Prostate gland (tissue), 2 donors: ENCODE results near the gene SCARF1. TPM values are rescaled to one million over a fixed set of nuclear protein-coding genes. Genes with fewer than 3 reads are reported as not detected.

Experiments
- DNase-seq: peaks from one replicate; pipeline ENCODE4 v3.0.0-alpha.2; 2019; ENCODE audit warnings: low spot score
- H3K27ac ChIP-seq, 2 donors: fragments of 200-600 bp; sonication (generic); 2 replicates each; pipeline ENCODE4 v1.5.1; 2017 to 2019
- H3K27me3 ChIP-seq: fragments of 200-600 bp; sonication (generic); replicated peaks from 2 replicates; pipeline ENCODE4 v1.5.1; 2019; ENCODE audit not compliant: insufficient read depth
- H3K36me3 ChIP-seq, 2 donors: fragments of 200-600 bp; sonication (generic); 1 replicate in 1 of 2; 2 replicates in 1 of 2; pipeline versions ENCODE4 v1.5.1 to v1.8.1; 2017 to 2019
- H3K4me1 ChIP-seq: fragments of 200-600 bp; sonication (generic); replicated peaks from 2 replicates; pipeline ENCODE4 v1.5.1; 2019
- H3K4me3 ChIP-seq, 2 donors: fragments of 200-600 bp; sonication (generic); 2 replicates each; pipeline ENCODE4 v1.5.1; 2017 to 2019
- H3K9me3 ChIP-seq: fragments of 200-600 bp; sonication (generic); 2 replicates; pipeline ENCODE4 v1.5.1; 2017
- POLR2A ChIP-seq: fragments of 450-650 bp; IDR thresholded peaks from one replicate; pipeline ENCODE4 v1.6.1; 2016; ENCODE audit warnings: antibody characterized with exemption, mild to moderate bottlenecking
- POLR2AphosphoS5 ChIP-seq: sonication (generic); formaldehyde crosslinking; IDR thresholded peaks from one replicate; pipeline ENCODE4 v1.6.1; 2017; ENCODE audit warnings: antibody characterized with exemption
- WGBS: methylation state at CpG from one replicate; pipeline ENCODE4 v1.1.5; 2018; 5-methylcytosine and 5-hydroxymethylcytosine counted together
- intact Hi-C: fragments of 100-400 bp; cut with DNase I; formaldehyde crosslinking; loops from one replicate; pipeline ENCODE4 v1.14.2; 2022
- total RNA-seq, 2 donors: library from RNA; depleted of rRNA; stranded (reverse); fragments of >200 nt; gene quantifications; one replicate each; pipeline ENCODE4 v1.1.0, GENCODE V29; 2016
- TF ChIP-seq, protein P1 (sequence below), 4 experiments: fragments of 200-600 bp in 2 of 4; fragments of 450-650 bp in 2 of 4; sonication (generic) in 2 of 4; IDR thresholded peaks; 1 replicate in 3 of 4; 2 replicates in 1 of 4; pipeline ENCODE4 v1.5.1; 2016 to 2019; ENCODE audit warnings: antibody characterized with exemption in 4 of 4, mild to moderate bottlenecking in 2 of 4, moderate library complexity in 2 of 4

SCARF1 gene
- total RNA-seq, 2 donors from 2014 or later: 11.0 to 14.5 TPM

DNA sequence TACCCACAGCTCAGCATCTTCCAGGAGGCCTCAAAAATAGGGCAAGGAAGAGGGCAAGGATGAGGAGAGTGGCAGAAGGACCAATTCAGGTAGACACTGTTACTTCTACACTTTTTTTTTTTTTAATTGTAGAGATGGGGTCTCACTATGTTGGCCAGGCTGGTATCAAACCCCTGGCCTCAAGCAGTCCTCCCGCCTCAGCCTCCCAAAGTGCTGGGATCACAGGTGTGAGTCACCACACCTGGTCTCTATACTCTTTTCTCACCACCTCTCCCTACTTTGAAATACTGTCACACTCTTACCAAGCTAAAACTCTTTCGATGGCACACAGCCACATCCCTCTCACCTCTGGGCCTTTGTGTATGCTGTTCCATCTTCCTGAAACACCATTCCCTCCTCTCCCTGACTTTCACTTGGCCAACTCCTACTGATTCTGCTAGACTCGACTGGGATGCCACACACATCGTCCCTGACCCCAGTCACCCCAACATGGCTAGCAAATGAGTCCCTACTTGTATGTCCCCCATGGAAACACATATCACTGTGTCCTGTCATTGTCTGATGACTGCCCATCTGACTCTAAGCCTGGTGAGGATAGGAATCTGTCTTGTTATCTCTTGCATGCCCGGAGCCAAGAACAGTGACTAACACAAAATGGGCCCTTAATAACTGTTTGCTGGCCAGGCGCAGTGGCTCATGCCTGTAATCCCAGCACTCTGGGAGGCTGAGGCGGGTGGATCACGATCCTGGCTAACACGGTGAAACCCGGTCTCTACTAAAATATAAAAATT is 9.7 kb downstream of the SCARF1 start:
- no peak overlapping the region for H3K27ac ChIP-seq
- intact Hi-C loops: no loop called here
- 96% methylated on average over 10 of the region's 10 CpGs for WGBS

DNA sequence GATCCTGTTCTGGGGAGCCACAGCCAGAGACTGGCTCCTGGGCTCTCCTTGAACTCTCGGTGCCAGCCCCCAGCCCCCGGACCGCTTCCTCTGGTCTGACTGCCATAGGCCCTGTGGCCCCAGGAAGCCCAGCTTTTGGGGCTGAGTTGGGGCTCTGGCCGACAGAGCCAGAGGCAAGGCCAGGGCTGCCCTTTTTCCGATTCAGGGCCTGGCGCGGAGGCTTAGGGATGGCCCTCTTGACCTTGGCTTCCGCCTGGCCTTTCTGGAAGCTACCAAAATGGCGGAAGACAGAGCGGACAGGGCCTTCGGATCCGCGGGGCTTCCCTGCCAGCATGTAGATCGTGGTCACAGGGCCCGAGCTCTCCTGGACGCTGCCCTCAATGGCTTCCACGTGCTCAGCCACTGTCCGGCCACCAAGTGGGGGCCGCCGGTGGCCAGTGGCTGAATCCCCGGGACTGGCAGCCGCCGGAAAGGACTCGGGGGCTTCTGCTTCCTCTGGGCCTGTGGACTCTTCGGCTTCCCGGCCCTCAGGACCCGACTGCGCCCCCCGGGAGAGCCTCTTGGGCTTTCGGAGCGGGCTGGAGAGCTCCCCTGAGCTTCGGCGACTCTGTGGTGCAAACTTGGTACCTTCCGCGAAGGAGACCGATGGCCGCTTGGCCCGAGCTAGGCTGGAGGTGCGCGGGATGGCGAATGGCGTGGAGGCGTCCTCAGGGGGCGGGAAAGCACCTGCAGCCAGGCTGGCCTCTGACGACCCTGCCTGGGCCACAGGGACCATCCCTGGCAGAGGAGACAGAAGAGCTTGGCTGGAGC is 10.5 kb downstream of the SCARF1 start:
- Histone ChIP-seq H3K27ac (no peak overlapping the region), H3K9me3 (no peaks in the 10 kb centered on the region), H3K4me1 (peaks cover under 1% of the 10 kb centered on the region), H3K27me3 (no peaks in the 10 kb centered on the region), H3K36me3 (no peaks in the 10 kb centered on the region), H3K4me3 (no peak overlapping the region)
- TF ChIP-seq POLR2AphosphoS5 (no peak), POLR2A (no peak)
- TF ChIP-seq, protein P1, sequence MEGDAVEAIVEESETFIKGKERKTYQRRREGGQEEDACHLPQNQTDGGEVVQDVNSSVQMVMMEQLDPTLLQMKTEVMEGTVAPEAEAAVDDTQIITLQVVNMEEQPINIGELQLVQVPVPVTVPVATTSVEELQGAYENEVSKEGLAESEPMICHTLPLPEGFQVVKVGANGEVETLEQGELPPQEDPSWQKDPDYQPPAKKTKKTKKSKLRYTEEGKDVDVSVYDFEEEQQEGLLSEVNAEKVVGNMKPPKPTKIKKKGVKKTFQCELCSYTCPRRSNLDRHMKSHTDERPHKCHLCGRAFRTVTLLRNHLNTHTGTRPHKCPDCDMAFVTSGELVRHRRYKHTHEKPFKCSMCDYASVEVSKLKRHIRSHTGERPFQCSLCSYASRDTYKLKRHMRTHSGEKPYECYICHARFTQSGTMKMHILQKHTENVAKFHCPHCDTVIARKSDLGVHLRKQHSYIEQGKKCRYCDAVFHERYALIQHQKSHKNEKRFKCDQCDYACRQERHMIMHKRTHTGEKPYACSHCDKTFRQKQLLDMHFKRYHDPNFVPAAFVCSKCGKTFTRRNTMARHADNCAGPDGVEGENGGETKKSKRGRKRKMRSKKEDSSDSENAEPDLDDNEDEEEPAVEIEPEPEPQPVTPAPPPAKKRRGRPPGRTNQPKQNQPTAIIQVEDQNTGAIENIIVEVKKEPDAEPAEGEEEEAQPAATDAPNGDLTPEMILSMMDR (IDR thresholded peaks at IDR 0.05): no peak
- intact Hi-C loops: no loop called here
- no peak for DNase-seq
- WGBS: 98% methylated on average over 30 of the region's 45 CpGs

More for the DNA sequence above, 9.7 kb downstream of the SCARF1 start:
- H3K4me1 ChIP-seq: no peaks in the 10 kb centered on the region
- no peak for DNase-seq
- no peaks in the 10 kb centered on the region for H3K9me3 ChIP-seq
- TF ChIP-seq POLR2A: no peak
- TF ChIP-seq, protein P1 (IDR thresholded peaks at IDR 0.05): no peak
- no peak for TF ChIP-seq POLR2AphosphoS5
- H3K27me3 ChIP-seq: no peaks in the 10 kb centered on the region
- H3K4me3 ChIP-seq: no peak overlapping the region
- no peaks in the 10 kb centered on the region for H3K36me3 ChIP-seq

DNA sequence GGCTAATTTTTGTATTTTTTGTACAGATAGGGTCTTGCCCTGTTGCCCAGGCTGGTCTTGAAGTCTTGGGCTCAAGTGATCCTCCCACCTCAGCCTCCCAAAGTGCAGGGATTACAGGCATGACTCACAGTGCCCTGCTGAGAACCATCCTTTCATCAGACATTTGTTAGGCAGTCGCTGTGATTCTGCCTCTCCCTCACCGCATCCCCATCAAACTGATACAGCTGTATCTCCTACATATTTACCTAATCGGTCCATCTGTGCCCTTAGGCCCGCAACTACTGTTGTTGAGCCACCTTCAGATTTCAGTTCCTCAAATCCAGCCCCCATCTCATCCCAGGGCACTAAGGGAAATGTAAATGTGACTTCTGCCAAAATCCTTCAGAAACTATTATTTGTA is 14.9 kb downstream of the SCARF1 start:
- Histone ChIP-seq H3K36me3 (no peaks in the 10 kb centered on the region), H3K27me3 (no peaks in the 10 kb centered on the region), H3K4me1 (peaks cover 8% of the 10 kb centered on the region), H3K9me3 (no peaks in the 10 kb centered on the region), H3K4me3 (no peak overlapping the region), H3K27ac (no peak overlapping the region)
- 85% methylated on average over 4 of the region's 4 CpGs for WGBS
- intact Hi-C loops: no loop called here
- no peak for DNase-seq
- TF ChIP-seq, protein P1 (IDR thresholded peaks at IDR 0.05): no peak
- TF ChIP-seq POLR2AphosphoS5 (no peak), POLR2A (no peak)

DNA sequence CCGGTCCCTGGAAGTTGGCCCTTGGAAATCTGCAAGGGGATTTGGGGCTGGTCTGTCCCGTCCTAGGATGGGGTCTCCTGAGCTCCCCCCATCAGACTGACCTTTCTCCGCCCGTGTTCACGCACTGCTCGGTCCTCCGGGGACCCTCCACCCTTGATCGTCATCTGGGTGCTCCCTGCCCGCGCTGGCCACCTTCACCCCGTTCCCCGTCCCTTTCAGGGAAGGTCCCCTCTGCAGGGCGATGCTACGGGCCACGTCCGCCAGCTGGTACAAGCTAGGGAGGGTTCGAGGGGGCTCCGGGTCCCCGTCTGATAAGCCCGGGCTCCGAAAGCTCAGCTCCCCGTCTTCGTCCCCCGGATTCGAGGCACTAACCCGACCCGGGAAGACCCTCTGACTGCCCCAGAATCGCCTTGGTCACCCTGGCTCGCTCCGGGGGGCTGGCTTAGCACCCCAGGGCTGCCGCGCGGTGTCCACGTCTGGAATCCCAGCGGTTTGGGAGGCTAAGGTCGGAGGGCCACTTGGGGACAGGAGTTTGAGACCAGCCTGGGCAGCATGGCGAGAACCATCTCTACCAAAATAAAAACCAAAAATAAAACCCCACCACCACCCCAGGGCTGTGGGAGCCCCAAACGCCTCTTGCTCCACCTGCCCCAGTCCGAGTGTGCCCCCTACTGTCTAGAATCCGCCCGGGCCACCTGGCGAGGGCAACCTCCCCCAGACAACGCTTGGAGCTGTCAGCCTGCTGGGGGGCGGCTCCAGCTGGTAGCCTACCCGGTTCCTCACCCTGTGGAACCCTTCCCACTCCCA is 15.8 kb downstream of the SCARF1 start:
- intact Hi-C loops: loop anchor here (1.0 to 5.0 kb wide), 2 partner anchors 37 to 55 kb away; no protein-coding TSS in a partner anchor
- peak overlapping the region; percentile 78 to 94 for H3K27ac ChIP-seq

More for the DNA sequence above, 15.8 kb downstream of the SCARF1 start:
- TF ChIP-seq POLR2A: no peak
- TF ChIP-seq, protein P1 (IDR thresholded peaks at IDR 0.05): peak; percentile 38 to 86 (median 70)
- no peaks in the 10 kb centered on the region for H3K27me3 ChIP-seq
- no peaks in the 10 kb centered on the region for H3K9me3 ChIP-seq
- WGBS: 4% methylated on average over 45 of the region's 45 CpGs
- peak; percentile 53 for DNase-seq
- peaks cover 8% of the 10 kb centered on the region for H3K4me1 ChIP-seq
- H3K36me3 ChIP-seq: no peaks in the 10 kb centered on the region
- H3K4me3 ChIP-seq: peak overlapping the region; percentile 47 to 83
